Bone marrow (tissue), 2 donors: ENCODE measurements around the gene OR51S1.
"Not testable (repeated sequence)": the region's sequence is repeated elsewhere in the genome, so short reads cannot be mapped to it uniquely, and the experiment has no call there.

ENCODE experiments used
- DNase-seq, 2 donors: peaks; one replicate each; lab custom pipeline; 2025; lab: John Stamatoyannopoulos, UW

OR51S1 gene

GRCh38 chr11:4808476-4808875 is 40.5 kb downstream of the OR51S1 start:
- DNase-seq, result no peak

GRCh38 chr11:4804280-4804679 is 44.7 kb downstream of the OR51S1 start, which contains the start of gene OR52R1:
Gene OR52R1 (minus strand): TSS chr11:4804380. CDS start chr11:4804380, 0 bp downstream.
- DNase-seq, result no peak

GRCh38 chr11:4801316-4801715 is 47.7 kb downstream of the OR51S1 start:
- DNase-seq, result not testable (repeated sequence)

GRCh38 chr11:4798427-4799183 is 50.4 kb downstream of the OR51S1 start:
- DNase-seq, result no peak
